Measurements from ENCODE around the gene TAPBPL.
"Not testable (repeated sequence)": the region's sequence is repeated elsewhere in the genome, so short reads cannot be mapped to it uniquely, and the experiment has no call there.

Gene TAPBPL

GRCh38 chr12:6493497-6494257 is 41.8 kb downstream of the TAPBPL start, which contains the start of gene NCAPD2:
TSS of gene NCAPD2 (plus strand) at chr12:6494102. CDS start at chr12:6495099, 997 bp downstream.
- peak; percentile 97 for DNase-seq (ENCODE audit: low spot score)

- peak; percentile 23 for DNase-seq (ENCODE audit: low spot score)
Observed at GRCh38 chr12:6494258-6494743, 42.5 kb downstream of the TAPBPL start.

GRCh38 chr12:6494968-6495367 is 43.1 kb downstream of the TAPBPL start:
- DNase-seq (ENCODE audit: low spot score), result no peak

- not testable (repeated sequence) for DNase-seq (ENCODE audit: low spot score)
Observed at GRCh38 chr12:6497291-6497690, 45.4 kb downstream of the TAPBPL start.

- DNase-seq (ENCODE audit: low spot score), result no peak
Observed at GRCh38 chr12:6500466-6500865, 48.6 kb downstream of the TAPBPL start.

- DNase-seq (ENCODE audit: low spot score), result no peak
Observed at GRCh38 chr12:6507102-6507998, 55.5 kb downstream of the TAPBPL start.

GRCh38 chr12:6508087-6508486 is 56.2 kb downstream of the TAPBPL start:
- DNase-seq (ENCODE audit: low spot score), result no peak

Measured in germinal center (tissue), 1 donor.